ENCODE measurements around the gene TMEM132C. TPM values are rescaled to one million over a fixed set of nuclear protein-coding genes. Genes with fewer than 3 reads are reported as not detected.

Gene TMEM132C
- total and polyA plus RNA-seq, 2 donors (not counting 3 experiments of a cell fraction or from before 2014, with no cell fraction given) = not detected

DNA sequence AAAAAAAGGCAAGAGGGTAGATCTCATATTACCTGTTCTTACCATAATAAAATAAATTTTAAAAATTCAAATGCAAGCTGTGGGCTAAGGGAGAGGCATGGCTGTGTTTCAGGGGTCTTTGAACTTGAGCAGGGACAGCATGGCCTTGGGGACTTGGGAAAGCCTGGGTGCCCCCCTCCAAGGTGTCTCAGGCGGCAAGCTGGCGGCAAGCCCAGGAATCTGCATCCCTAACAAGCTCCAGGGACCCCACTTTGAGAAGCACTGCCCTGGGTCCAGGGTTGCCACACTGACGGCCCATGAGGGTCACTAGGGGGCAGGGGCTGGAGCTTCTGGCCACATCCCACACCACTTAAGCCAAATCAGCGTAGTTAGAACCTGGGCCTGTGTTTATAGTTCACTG is 363.0 kb downstream of the TMEM132C start:
- Histone ChIP-seq H3K9ac (replicated peaks; ENCODE audit: extremely low read depth, insufficient read depth, low read length) (no peak overlapping the region), H3K4me2 (ENCODE audit: insufficient read depth, low read length) (no peak overlapping the region), H3K9me1 (replicated peaks; ENCODE audit: control insufficient read depth, extremely low read depth, insufficient read depth, low read length) (no peaks in the 10 kb centered on the region), H3K4me3 (replicated peaks in 1 of 3; ENCODE audit: insufficient read depth in 1 of 3, low read depth in 1 of 3, low read length in 3 of 3) (no peak overlapping the region), H3K27me3 (ENCODE audit: control insufficient read depth in 2 of 2, insufficient read depth in 2 of 2, low read length in 2 of 2) (no peaks in the 10 kb centered on the region), H3K9me3 (replicated peaks; ENCODE audit: control insufficient read depth, insufficient read depth, low read length) (no peaks in the 10 kb centered on the region), H3K36me3 (ENCODE audit: control insufficient read depth in 2 of 2, extremely low read depth in 1 of 2, insufficient read depth in 2 of 2, low read length in 2 of 2) (no peaks in the 10 kb centered on the region), H2AFZ (ENCODE audit: low read depth, low read length) (no peak overlapping the region), H3K79me2 (ENCODE audit: control insufficient read depth, insufficient read depth, low read length) (no peaks in the 10 kb centered on the region), H4K20me1 (replicated peaks; ENCODE audit: control insufficient read depth, extremely low read depth, insufficient read depth, low read length) (no peaks in the 10 kb centered on the region), H3K4me1 (ENCODE audit: control insufficient read depth, extremely low read depth, insufficient read depth, low read length) (no peaks in the 10 kb centered on the region), H3K27ac (ENCODE audit: insufficient read depth, low read depth, low read length) (no peak overlapping the region)
- BruUV-seq (replicated peaks) = no TSS peak
- POLR2A ChIA-PET = no interaction called here
- CTCF ChIA-PET = no interaction called here
- no peak for TF ChIP-seq JUN (IDR thresholded peaks at IDR 0.05; ENCODE audit: borderline replicate concordance, insufficient read depth, insufficient read length, low read depth)
- TF ChIP-seq GATA2 (IDR thresholded peaks at IDR 0.05; ENCODE audit: insufficient read depth, insufficient read length, low read depth, low read length) = no peak
- no peak for TF ChIP-seq POLR2AphosphoS5 (IDR thresholded peaks at IDR 0.05; ENCODE audit: insufficient read depth, low read depth, low read length)
- no peak for TF ChIP-seq FOS (IDR thresholded peaks at IDR 0.05; ENCODE audit: borderline replicate concordance, insufficient read depth, low read length)
- TF ChIP-seq, protein P1, sequence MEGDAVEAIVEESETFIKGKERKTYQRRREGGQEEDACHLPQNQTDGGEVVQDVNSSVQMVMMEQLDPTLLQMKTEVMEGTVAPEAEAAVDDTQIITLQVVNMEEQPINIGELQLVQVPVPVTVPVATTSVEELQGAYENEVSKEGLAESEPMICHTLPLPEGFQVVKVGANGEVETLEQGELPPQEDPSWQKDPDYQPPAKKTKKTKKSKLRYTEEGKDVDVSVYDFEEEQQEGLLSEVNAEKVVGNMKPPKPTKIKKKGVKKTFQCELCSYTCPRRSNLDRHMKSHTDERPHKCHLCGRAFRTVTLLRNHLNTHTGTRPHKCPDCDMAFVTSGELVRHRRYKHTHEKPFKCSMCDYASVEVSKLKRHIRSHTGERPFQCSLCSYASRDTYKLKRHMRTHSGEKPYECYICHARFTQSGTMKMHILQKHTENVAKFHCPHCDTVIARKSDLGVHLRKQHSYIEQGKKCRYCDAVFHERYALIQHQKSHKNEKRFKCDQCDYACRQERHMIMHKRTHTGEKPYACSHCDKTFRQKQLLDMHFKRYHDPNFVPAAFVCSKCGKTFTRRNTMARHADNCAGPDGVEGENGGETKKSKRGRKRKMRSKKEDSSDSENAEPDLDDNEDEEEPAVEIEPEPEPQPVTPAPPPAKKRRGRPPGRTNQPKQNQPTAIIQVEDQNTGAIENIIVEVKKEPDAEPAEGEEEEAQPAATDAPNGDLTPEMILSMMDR (IDR thresholded peaks at IDR 0.05; ENCODE audit: extremely low read depth in 1 of 2, insufficient read depth in 1 of 2, low read depth in 1 of 2, low read length in 2 of 2) = no peak
- no peak for TF ChIP-seq EZH2 (IDR thresholded peaks at IDR 0.05; ENCODE audit: borderline replicate concordance, low read depth, low read length, severe bottlenecking)
- TF ChIP-seq, protein P2, sequence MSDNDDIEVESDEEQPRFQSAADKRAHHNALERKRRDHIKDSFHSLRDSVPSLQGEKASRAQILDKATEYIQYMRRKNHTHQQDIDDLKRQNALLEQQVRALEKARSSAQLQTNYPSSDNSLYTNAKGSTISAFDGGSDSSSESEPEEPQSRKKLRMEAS (IDR thresholded peaks at IDR 0.05; ENCODE audit: insufficient read depth, insufficient read length) = no peak
- TF ChIP-seq POLR2A (IDR thresholded peaks at IDR 0.05; ENCODE audit: low read depth, low read length) = no peak
- no peak for TF ChIP-seq MYC (IDR thresholded peaks at IDR 0.05; ENCODE audit: low read depth, low read length)
- no peak for FAIRE-seq
- intact Hi-C loops (cut with micrococcal nuclease) = no loop called here
- dilution Hi-C loops (cut with MboI; ENCODE audit: extremely low pct_ligation_motif_present, low sequenced_read_pairs) = no loop called here
- no peak for DNase-seq (ENCODE audit: low read depth, low spot score)

All from endothelial cell of umbilical vein (primary cell).